ENCODE measurements around the gene SCLT1.

Gene SCLT1

GRCh38 chr4:128983771-128984485 lies 109.4 kb downstream of the SCLT1 start:
- Mint-ChIP-seq H3K9me3 (peaks cover 4% of the 10 kb centered on the region), H3K4me3 (no peak overlapping the region), H3K27ac (no peak overlapping the region), H3K36me3 (ENCODE audit: low read depth) (peaks cover 24% of the 10 kb centered on the region), H3K27me3 (ENCODE audit: low read depth, poor library complexity) (no peaks in the 10 kb centered on the region), H3K4me1 (no peaks in the 10 kb centered on the region)
- no peak for TF ChIP-seq CTCF (IDR thresholded peaks at IDR 0.05)
- DNase-seq: no peak

GRCh38 chr4:128981377-128981776 lies 112.0 kb downstream of the SCLT1 start:
- no peak overlapping the region for H3K4me3 Mint-ChIP-seq
- no peaks in the 10 kb centered on the region for H3K36me3 Mint-ChIP-seq (ENCODE audit: low read depth)
- no peak for DNase-seq
- H3K27ac Mint-ChIP-seq: no peak overlapping the region
- no peaks in the 10 kb centered on the region for H3K27me3 Mint-ChIP-seq (ENCODE audit: low read depth, poor library complexity)
- H3K9me3 Mint-ChIP-seq: no peaks in the 10 kb centered on the region
- no peaks in the 10 kb centered on the region for H3K4me1 Mint-ChIP-seq
- TF ChIP-seq CTCF (IDR thresholded peaks at IDR 0.05): no peak

- H3K4me1 Mint-ChIP-seq: no peaks in the 10 kb centered on the region
- TF ChIP-seq CTCF (IDR thresholded peaks at IDR 0.05): no peak
- no peak overlapping the region for H3K27ac Mint-ChIP-seq
- no peaks in the 10 kb centered on the region for H3K36me3 Mint-ChIP-seq (ENCODE audit: low read depth)
- no peak overlapping the region for H3K4me3 Mint-ChIP-seq
- H3K27me3 Mint-ChIP-seq (ENCODE audit: low read depth, poor library complexity): no peaks in the 10 kb centered on the region
- H3K9me3 Mint-ChIP-seq: no peaks in the 10 kb centered on the region
- no peak for DNase-seq
Measured at GRCh38 chr4:128980816-128981326, 112.5 kb downstream of the SCLT1 start.

- no peak for DNase-seq
- Mint-ChIP-seq H3K27ac (no peak overlapping the region), H3K4me3 (no peak overlapping the region), H3K27me3 (ENCODE audit: low read depth, poor library complexity) (no peaks in the 10 kb centered on the region), H3K4me1 (no peaks in the 10 kb centered on the region), H3K9me3 (no peaks in the 10 kb centered on the region), H3K36me3 (ENCODE audit: low read depth) (no peaks in the 10 kb centered on the region)
- TF ChIP-seq CTCF (IDR thresholded peaks at IDR 0.05): no peak
Measured at GRCh38 chr4:128979934-128980333, 113.4 kb downstream of the SCLT1 start.

- no peak overlapping the region for H3K4me3 Mint-ChIP-seq
- H3K9me3 Mint-ChIP-seq: no peaks in the 10 kb centered on the region
- no peak for TF ChIP-seq CTCF (IDR thresholded peaks at IDR 0.05)
- no peak overlapping the region for H3K27ac Mint-ChIP-seq
- DNase-seq: no peak
- H3K27me3 Mint-ChIP-seq (ENCODE audit: low read depth, poor library complexity): no peaks in the 10 kb centered on the region
- no peaks in the 10 kb centered on the region for H3K36me3 Mint-ChIP-seq (ENCODE audit: low read depth)
- no peaks in the 10 kb centered on the region for H3K4me1 Mint-ChIP-seq
Measured at GRCh38 chr4:128978985-128979384, 114.4 kb downstream of the SCLT1 start.

GRCh38 chr4:128974136-128974581 lies 119.2 kb downstream of the SCLT1 start:
- no peak for DNase-seq
- Mint-ChIP-seq H3K27me3 (ENCODE audit: low read depth, poor library complexity) (no peaks in the 10 kb centered on the region), H3K4me1 (no peaks in the 10 kb centered on the region), H3K36me3 (ENCODE audit: low read depth) (peaks cover 6% of the 10 kb centered on the region), H3K9me3 (no peaks in the 10 kb centered on the region), H3K4me3 (no peak overlapping the region), H3K27ac (peak overlapping the region; percentile 65)
- TF ChIP-seq CTCF (IDR thresholded peaks at IDR 0.05): no peak

Measured in nephron progenitor cell (in vitro differentiated cells).